Hippocampal formation (tissue), 2 donors: Measurements from ENCODE around the gene MESP1.

Experiments
- DNase-seq, 2 donors: peaks; one replicate each; lab custom pipeline; 2025; lab: John Stamatoyannopoulos, UW

MESP1 gene

DNA sequence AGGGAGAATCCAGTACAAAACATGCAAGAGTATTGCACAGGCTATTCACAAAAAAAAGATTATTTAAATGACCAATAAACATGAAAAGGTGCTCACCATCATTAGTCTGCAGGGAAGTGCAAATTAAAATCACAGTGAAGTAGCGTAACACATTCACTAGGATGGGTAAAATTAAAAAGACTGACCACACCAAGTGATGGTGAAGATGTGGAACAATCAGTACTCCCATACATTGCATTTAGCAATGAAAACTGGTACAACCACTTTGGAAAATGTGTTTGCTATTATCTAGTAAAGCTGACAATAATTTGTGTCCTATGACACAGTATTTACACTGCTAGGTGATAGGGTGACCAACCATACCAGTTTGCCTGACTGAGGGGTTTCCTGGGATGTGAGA is 26.4 kb downstream of the MESP1 start:
- no peak for DNase-seq

- DNase-seq: no peak
Measured at GRCh38 chr15:89723031-89723430, 28.0 kb downstream of the MESP1 start.

DNA sequence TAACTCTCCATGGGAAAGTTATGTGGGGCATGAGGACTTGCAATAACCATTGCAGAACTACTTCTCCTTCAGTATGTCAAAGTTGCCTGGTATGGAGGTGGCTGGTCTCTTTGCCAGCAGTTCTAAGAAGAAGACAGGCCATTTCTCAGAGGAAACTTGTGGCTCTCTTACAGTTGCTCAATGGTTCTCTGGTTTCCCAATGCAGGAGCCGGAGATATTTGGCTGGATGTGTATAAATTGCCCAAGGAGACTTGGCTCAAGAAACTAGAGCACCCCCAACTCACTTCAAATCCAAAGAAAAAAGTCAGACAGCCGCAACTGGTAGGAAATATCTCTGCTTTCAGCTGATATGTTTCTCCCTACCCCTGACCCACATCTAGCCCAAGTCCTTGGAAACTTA is 36.3 kb downstream of the MESP1 start:
- no peak for DNase-seq

DNA sequence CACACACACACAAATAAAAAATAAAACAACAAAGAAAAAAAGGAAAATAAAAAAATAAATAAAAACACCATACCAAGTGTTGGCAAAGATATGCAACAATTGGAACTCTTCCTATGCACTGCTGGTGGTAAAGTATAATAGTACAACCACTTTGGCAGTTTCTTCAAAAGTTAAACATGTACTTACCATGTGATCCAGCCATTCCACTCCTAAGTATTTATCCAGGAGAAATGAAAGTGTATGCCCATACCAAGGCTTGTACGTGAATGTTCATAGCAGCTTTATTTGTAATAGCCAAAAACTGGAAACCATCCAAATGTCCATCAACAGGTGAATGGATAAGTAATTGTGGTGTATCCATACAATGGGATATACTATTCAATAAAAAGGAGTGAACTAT is 43.5 kb downstream of the MESP1 start:
- DNase-seq: no peak

- no peak for DNase-seq
Measured at GRCh38 chr15:89704411-89704810, 46.6 kb downstream of the MESP1 start.
